Retina (tissue), 1 donor: ENCODE data around the gene SRSF11.
"Not testable (repeated sequence)": the region's sequence is repeated elsewhere in the genome, so short reads cannot be mapped to it uniquely, and the experiment has no call there.

ENCODE experiments used
- DNase-seq: peaks from one replicate; pipeline ENCODE4 v3.0.0-alpha.2; 2016

Gene SRSF11, protein sequence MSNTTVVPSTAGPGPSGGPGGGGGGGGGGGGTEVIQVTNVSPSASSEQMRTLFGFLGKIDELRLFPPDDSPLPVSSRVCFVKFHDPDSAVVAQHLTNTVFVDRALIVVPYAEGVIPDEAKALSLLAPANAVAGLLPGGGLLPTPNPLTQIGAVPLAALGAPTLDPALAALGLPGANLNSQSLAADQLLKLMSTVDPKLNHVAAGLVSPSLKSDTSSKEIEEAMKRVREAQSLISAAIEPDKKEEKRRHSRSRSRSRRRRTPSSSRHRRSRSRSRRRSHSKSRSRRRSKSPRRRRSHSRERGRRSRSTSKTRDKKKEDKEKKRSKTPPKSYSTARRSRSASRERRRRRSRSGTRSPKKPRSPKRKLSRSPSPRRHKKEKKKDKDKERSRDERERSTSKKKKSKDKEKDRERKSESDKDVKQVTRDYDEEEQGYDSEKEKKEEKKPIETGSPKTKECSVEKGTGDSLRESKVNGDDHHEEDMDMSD

DNA sequence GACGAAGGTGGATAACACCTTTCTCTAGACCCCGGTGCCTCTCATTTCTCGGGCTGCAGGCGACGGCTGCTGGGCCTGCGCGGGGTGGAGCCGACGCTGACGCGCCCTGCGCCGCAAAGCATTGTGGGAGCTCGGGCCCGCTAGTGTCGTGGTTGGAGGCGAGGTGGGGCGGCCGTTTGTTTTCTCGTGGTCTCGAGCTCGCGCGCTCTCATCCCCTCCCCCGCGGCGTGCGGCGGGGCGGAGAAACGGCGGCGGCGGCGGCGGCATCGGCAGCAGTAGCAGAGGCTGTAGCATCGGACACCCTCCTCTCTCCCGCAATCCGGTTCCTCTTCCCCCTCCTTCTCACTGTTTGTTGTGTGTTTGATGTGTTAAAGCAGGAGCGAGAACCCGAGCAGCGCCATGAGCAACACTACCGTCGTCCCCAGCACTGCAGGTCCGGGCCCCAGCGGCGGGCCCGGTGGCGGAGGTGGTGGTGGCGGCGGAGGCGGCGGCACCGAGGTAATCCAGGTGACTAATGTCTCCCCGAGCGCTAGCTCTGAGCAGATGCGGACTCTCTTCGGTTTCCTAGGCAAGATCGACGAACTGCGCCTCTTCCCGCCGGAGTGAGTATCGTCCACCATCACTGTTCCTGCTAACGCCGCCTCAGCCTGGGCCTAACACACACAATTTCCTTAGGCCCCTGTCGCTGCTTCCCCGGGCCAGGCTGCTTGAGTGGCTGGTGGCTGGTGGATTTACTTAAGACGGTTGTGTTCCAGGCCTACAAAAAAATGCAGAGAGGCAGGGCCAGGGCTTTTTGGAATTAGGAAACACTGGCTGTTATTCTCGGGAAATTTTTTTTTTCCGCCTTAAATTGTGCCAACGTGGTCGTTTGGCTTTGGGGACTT, at the start of gene SRSF11:
SRSF11 (plus strand) TSS at position 143 of the 884 bp plus-strand sequence; CDS start at position 400, 257 bp downstream.
- peak; percentile 99 for DNase-seq

DNA sequence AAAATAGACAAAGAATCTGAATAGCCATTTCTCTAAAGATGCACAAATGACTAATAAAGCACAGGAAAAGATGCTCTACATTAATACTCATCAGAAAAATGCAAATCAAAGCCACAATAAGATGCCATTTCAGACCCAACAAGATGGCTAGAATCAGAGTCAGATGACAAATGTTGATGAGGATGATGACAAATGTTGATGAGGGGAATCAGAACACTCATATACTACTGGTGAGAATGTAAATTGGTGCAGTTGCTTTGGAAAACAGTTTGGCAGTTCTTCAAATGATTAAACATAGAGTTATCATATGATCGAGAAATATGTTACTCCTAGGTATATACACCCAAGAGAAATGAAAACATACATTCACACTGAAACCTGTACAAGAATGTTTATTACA, 49.7 kb upstream of the SRSF11 start:
- DNase-seq = no peak

- not testable (repeated sequence) for DNase-seq
Measured at GRCh38 chr1:70185181-70185580, 36.0 kb upstream of the SRSF11 start.

DNA sequence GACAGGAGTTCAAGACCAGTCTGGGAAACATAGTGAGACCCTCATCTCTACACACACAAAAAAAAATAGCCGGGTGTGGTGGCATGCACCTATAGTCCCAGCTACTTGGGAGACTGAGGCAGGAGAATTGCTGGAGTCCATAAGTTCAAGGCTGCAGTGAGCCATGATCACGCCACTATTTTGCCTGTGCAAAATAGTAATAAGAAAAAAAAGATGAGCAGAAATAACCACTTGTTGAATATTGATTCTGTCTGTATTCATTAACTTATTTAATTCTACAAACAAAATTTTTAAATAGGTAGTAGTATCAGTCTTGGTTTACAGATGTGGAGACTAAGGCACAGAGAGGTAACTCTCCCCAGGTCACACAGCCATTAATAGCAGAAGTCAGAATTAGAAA, 32.7 kb upstream of the SRSF11 start:
- DNase-seq = no peak

- no peak for DNase-seq
Measured at GRCh38 chr1:70190180-70190579, 31.0 kb upstream of the SRSF11 start.

DNA sequence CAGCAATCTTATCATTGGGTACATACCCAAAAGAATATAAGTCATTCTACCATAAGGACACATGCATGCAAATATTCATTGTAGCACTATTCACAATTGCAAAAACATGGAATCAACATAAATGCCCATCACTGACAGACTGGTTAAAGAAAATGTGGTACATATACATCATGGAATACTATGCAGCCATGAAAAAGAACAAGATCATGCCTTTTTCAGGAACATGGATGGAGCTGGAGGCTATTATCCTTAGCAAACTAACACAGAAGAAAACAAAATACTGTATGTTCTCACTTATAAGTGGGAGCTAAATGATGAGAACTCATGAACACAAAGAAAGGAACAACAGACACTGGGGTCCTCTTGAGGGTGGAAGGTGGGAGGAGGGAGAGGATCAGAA, 28.7 kb upstream of the SRSF11 start:
- not testable (repeated sequence) for DNase-seq

- no peak for DNase-seq
Measured at GRCh38 chr1:70194601-70195000, 26.6 kb upstream of the SRSF11 start.

DNA sequence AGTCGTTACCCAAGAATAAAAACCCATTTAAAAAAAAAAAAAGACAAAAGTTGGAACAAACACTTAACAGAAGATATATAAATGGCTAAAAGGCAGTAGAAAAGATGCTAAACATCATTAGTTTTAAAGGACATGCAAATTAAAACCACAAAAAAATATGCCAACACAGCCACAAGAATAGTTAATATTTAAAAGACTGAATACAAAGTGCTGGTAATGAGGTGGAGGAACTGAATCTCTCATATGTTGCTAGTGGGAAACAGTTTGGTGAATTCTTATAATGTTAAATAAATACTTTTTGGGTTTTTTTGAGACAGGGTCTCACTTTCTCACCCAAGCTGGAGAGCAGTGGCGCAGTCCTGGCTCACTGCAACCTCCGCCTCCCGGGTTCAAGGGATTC, 25.8 kb upstream of the SRSF11 start:
- DNase-seq = no peak

DNA sequence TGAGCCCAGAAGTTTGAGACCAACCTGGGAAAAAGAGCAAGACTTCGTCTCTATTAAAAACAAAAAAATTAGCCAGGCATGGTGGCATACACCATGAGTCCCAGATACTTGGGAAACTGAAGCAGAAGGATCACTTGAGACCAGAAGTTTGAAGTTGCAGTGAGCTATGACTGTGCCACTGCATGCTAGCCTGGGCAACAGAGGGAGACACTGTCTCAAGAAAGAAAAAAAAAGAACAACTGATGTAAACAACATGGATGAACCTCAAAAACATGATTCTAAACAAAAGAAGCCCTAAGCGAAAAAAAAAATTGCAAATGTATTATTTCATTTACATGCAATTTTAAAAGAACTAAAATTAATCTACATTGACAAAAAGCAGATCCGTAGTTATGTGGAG, 24.8 kb upstream of the SRSF11 start:
- DNase-seq = no peak

DNA sequence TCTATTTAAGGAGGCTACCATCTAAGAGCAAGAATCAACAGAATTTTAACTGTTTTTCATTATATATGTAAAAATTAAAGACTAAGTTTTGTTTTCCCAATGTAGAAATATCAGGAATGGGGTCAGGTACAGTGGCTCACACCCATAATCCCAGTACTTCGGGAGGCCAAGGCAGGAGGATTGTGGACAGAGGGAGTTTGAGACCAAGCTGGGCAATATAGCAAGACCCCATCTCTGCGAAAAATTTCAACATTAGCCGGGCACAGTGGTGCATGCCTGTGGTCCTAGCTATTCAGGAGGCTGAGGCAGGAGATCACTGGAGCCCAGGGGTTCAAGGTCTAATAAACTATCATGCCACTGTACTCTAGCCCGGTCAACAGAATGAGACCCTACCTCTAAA, 21.1 kb upstream of the SRSF11 start:
- DNase-seq = no peak

DNA sequence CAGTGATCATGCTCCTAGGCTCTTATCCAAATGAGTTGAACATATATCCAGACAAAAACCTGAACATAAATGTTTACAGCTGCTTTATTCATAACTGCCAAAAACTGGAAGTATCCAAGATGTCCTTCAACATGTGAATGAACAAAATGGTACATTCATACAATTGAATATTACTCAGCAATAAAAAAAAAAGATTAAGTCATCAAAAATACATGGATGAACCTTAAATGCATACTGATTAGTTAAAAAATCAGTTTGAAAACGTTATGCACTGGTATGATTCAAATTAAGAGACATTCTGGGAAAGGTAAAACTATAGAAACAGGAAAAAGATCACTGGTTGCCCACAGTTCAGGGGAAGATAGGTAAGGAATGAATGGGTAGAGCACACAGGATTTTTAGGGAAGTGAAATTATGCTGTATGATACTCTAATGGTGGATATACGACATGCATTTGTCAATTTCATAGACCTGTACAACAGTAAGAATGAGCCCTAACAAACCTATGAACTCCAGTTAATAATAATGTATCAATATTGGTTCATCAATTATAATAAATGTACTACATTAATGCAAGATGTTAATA, 18.9 kb upstream of the SRSF11 start:
- no peak for DNase-seq

DNA sequence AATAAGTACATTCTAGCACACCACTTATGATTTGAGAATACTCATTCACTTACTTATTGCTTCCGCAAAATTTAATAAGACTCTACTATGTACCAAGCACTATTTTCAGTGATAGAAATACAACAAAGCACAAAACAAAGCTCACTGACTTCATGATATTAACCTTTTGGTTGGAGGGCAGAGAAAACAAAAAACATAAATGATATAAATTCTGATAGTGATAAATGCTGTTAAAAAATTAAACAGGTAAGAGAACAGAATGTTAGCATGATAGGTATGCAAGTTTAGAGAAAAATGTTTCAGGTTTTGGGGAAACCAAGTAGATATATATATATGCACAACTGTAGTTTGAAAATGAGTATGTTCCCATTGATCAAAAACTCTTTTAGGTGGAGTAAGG, 17.0 kb upstream of the SRSF11 start:
- no peak for DNase-seq

- DNase-seq = no peak
Measured at GRCh38 chr1:70204600-70204999, 16.6 kb upstream of the SRSF11 start.

- no peak for DNase-seq
Measured at GRCh38 chr1:70205071-70205433, 16.1 kb upstream of the SRSF11 start.

GRCh38 chr1:70205434-70206118, 15.6 kb upstream of the SRSF11 start, which contains the start of gene LRRC40:
Gene LRRC40 (minus strand): TSS chr1:70205579. CDS start chr1:70205540, 39 bp downstream.
- DNase-seq = peak; percentile 100

- DNase-seq = not testable (repeated sequence)
Measured at GRCh38 chr1:70206833-70207232, 14.3 kb upstream of the SRSF11 start.

DNA sequence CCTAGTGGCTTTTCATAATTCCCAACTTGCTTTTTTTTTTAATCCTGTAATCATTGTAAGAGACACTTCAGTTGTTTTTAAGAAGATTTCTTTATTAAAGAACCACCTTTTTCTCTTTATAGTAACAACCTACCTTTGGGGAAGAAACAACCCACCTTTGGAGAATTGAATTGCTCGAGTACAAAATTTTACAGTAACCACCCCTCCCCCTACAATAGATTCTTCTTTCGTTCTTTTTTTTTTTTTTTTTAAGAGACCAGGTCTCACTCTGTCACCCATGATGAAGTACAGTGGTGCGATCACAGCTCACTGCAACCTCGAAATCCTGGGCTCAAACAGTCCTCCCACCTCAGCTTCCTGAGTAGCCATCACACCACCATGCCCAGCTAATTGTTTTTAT, 13.7 kb upstream of the SRSF11 start:
- DNase-seq = no peak

GRCh38 chr1:70208292-70208691, 12.9 kb upstream of the SRSF11 start:
- DNase-seq = no peak

DNA sequence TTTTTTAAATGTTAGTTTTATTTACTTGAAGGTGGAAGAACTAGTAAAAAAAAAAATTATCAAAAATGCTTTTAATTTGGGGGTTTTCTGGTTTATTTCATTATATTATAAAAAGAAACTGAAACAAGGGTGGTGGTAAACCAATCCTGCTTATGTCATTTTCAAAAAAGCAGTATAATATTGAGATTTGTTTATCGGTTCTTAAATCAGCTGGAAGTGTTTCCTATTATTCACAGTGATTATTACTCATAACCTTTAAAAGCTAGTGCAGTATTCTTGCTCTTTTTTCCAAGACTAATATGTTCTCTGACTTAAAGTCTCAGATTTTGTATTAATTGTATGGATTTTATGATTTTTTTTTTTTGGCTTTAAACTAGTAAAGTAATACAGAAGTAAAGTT, 10.4 kb upstream of the SRSF11 start:
- DNase-seq = no peak

GRCh38 chr1:70211541-70211940, 9.6 kb upstream of the SRSF11 start:
- no peak for DNase-seq

GRCh38 chr1:70220015-70220414, 1.2 kb upstream of the SRSF11 start:
- no peak for DNase-seq

- peak; percentile 14 for DNase-seq
Measured at GRCh38 chr1:70220517-70221237, 503 bp upstream of the SRSF11 start.
